GM12878 (cell line): ENCODE results near the gene PTGR3.
"Not testable (repeated sequence)": the region's sequence is repeated elsewhere in the genome, so short reads cannot be mapped to it uniquely, and the experiment has no call there.

Experiments
- EP300 ChIP-seq, 2 experiments: fragments of 150-350 bp in 1 of 2; IDR thresholded peaks; 2 replicates each; pipeline ENCODE4 v1.6.1; 2011 to 2012; ENCODE audit warnings: low read depth in 2 of 2, low read length in 2 of 2, borderline replicate concordance in 1 of 2, improper control_type of control experiment in 1 of 2, inconsistent platforms in 1 of 2; ENCODE audit not compliant: control insufficient read depth in 1 of 2
- EZH2 ChIP-seq: IDR thresholded peaks from 2 replicates; pipeline ENCODE4 v1.6.1; 2012; ENCODE audit warnings: low read depth, mild to moderate bottlenecking, control low read depth, inconsistent platforms, low read length, borderline replicate concordance; ENCODE audit not compliant: control insufficient read depth
- HCFC1 ChIP-seq: fragments of 150-350 bp; IDR thresholded peaks from 2 replicates; pipeline ENCODE4 v1.6.1; 2014; ENCODE audit warnings: low read length
- HDAC2 ChIP-seq: fragments of 200-600 bp; sonication (generic); IDR thresholded peaks from 2 replicates; pipeline ENCODE4 v1.6.1; 2017
- MXI1 ChIP-seq: fragments of 150-350 bp; IDR thresholded peaks from 2 replicates; pipeline ENCODE4 v1.6.1; 2011; ENCODE audit warnings: low read depth, mild to moderate bottlenecking, inconsistent platforms, low read length, improper control_type of control experiment
- NR2C2 ChIP-seq: IDR thresholded peaks from 2 replicates; pipeline ENCODE4 v1.6.1; 2011; ENCODE audit warnings: borderline replicate concordance, low read depth; ENCODE audit not compliant: control insufficient read depth, insufficient read length
- RFX5 ChIP-seq: IDR thresholded peaks from 2 replicates; pipeline ENCODE4 v1.6.1; 2011; ENCODE audit warnings: low read depth, low read length, improper control_type of control experiment
- SUZ12 ChIP-seq: fragments of 200-600 bp; sonication (generic); IDR thresholded peaks from one replicate; pipeline ENCODE4 v1.6.1; 2018; ENCODE audit warnings: antibody characterized with exemption, mild to moderate bottlenecking; ENCODE audit not compliant: unreplicated experiment
- TAF1 ChIP-seq: IDR thresholded peaks from 2 replicates; pipeline ENCODE4 v1.6.1; 2011; ENCODE audit warnings: mild to moderate bottlenecking, low read depth, low read length, borderline replicate concordance
- ZNF622 ChIP-seq: fragments of 450-650 bp; IDR thresholded peaks from 2 replicates; pipeline ENCODE4 v1.6.1; 2017; ENCODE audit warnings: mild to moderate bottlenecking, inconsistent platforms
- TF ChIP-seq, protein P1 (sequence below), 3 experiments: IDR thresholded peaks in 2 of 3; conservative IDR thresholded peaks in 1 of 3; 2 replicates each; pipeline ENCODE4 v1.5.1; 2011; ENCODE audit warnings: low read depth in 3 of 3, low read length in 3 of 3, mild to moderate bottlenecking in 3 of 3, control low read depth in 2 of 3, moderate library complexity in 2 of 3, inconsistent platforms in 1 of 3, mixed read lengths in 1 of 3; ENCODE audit not compliant: control insufficient read depth in 2 of 3, insufficient read depth in 1 of 3; ENCODE audit errors: extremely low read depth in 1 of 3
- TF ChIP-seq, protein P2 (sequence below): fragments of 450-650 bp; conservative IDR thresholded peaks from 2 replicates; pipeline ENCODE4 v1.6.1; 2017; ENCODE audit warnings: mild to moderate bottlenecking, moderate library complexity

DNA sequence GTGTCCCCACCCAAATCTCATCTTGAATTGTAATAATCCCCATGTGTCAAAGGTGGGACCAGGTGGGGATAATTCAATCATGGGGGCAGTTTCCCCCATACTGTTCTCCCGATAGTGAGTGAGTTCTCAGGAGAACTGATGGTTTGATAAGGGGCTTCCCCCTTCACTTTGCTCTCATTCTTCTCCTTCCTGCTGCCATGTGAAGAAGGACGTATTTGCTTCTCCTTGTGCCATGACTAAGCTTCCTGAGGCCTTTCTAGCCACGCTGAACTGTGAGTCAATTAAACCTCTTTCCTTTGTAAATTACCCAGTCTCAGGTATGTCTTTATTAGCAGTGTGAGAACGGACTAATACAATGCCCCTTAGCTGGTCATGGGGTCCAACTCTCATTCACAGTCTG lies 21.2 kb downstream of the PTGR3 start:
- TF ChIP-seq, protein P1, sequence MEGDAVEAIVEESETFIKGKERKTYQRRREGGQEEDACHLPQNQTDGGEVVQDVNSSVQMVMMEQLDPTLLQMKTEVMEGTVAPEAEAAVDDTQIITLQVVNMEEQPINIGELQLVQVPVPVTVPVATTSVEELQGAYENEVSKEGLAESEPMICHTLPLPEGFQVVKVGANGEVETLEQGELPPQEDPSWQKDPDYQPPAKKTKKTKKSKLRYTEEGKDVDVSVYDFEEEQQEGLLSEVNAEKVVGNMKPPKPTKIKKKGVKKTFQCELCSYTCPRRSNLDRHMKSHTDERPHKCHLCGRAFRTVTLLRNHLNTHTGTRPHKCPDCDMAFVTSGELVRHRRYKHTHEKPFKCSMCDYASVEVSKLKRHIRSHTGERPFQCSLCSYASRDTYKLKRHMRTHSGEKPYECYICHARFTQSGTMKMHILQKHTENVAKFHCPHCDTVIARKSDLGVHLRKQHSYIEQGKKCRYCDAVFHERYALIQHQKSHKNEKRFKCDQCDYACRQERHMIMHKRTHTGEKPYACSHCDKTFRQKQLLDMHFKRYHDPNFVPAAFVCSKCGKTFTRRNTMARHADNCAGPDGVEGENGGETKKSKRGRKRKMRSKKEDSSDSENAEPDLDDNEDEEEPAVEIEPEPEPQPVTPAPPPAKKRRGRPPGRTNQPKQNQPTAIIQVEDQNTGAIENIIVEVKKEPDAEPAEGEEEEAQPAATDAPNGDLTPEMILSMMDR (IDR thresholded peaks at IDR 0.05 in 2 of 3, conservative IDR thresholded peaks at IDR 0.05 in 1 of 3; ENCODE audit: control insufficient read depth in 2 of 3, extremely low read depth in 1 of 3, insufficient read depth in 1 of 3, low read depth in 3 of 3, low read length in 3 of 3): not testable (repeated sequence)
- TF ChIP-seq, protein P2, sequence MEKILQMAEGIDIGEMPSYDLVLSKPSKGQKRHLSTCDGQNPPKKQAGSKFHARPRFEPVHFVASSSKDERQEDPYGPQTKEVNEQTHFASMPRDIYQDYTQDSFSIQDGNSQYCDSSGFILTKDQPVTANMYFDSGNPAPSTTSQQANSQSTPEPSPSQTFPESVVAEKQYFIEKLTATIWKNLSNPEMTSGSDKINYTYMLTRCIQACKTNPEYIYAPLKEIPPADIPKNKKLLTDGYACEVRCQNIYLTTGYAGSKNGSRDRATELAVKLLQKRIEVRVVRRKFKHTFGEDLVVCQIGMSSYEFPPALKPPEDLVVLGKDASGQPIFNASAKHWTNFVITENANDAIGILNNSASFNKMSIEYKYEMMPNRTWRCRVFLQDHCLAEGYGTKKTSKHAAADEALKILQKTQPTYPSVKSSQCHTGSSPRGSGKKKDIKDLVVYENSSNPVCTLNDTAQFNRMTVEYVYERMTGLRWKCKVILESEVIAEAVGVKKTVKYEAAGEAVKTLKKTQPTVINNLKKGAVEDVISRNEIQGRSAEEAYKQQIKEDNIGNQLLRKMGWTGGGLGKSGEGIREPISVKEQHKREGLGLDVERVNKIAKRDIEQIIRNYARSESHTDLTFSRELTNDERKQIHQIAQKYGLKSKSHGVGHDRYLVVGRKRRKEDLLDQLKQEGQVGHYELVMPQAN: not testable (repeated sequence)
- TF ChIP-seq RFX5; SUZ12; HCFC1; TAF1; ZNF622; EP300 (IDR thresholded peaks at IDR 0.05; ENCODE audit: borderline replicate concordance in 1 of 2, control insufficient read depth in 1 of 2, low read depth in 2 of 2, low read length in 2 of 2); NR2C2; MXI1; HDAC2; EZH2: not testable (repeated sequence)
